OCI-LY7 (cell line): Measurements from ENCODE around the gene TWF2. TPM values are rescaled to one million over a fixed set of nuclear protein-coding genes. Genes with fewer than 3 reads are reported as not detected.
A peak's percentile ranks its signal among the peaks of the same experiment; 100 is the strongest.

Experiments used
- BruUV-seq: library from RNA; stranded (reverse); fragments of 400-500 nt; replicated peaks from 2 replicates; lab custom pipeline; 2021; lab: Mats Ljungman, UMichigan
- CTCF ChIA-PET: fragments of 300-600 bp; sonication (Branson Sonifier 250); formaldehyde crosslinking; loops from one replicate; lab custom pipeline; 2022; ENCODE audit warnings: antibody characterized with exemption; ENCODE audit not compliant: unreplicated experiment; lab: Charles Lee
- POLR2A ChIA-PET: fragments of 300-600 bp; sonication (Branson Sonifier 250); formaldehyde crosslinking; loops from one replicate; lab custom pipeline; 2022; ENCODE audit warnings: antibody characterized with exemption; lab: Charles Lee
- DNase-seq: peaks from one replicate; pipeline ENCODE4 v3.0.0-alpha.2; 2015; ENCODE audit warnings: low spot score
- H2AFZ ChIP-seq: fragments of 200-600 bp; sonication (generic), shearing (Covaris generic); 2 replicates; pipeline ENCODE4 v1.6.1; 2014; ENCODE audit warnings: mild to moderate bottlenecking, antibody characterized with exemption, low read length, moderate library complexity
- H3K27ac ChIP-seq: fragments of 200-600 bp; sonication (generic); 2 replicates; pipeline ENCODE4 v1.5.1; 2014; ENCODE audit warnings: mixed run types, low read depth, mild to moderate bottlenecking, moderate library complexity, low read length, inconsistent platforms; ENCODE audit not compliant: poor library complexity, severe bottlenecking
- H3K36me3 ChIP-seq: fragments of 200-600 bp; sonication (generic); 2 replicates; pipeline ENCODE4 v1.6.1; 2014; ENCODE audit warnings: mild to moderate bottlenecking, antibody characterized with exemption, low read length, moderate library complexity, mixed read lengths; ENCODE audit not compliant: insufficient read depth
- H3K4me1 ChIP-seq: fragments of 200-600 bp; sonication (generic); 2 replicates; pipeline ENCODE4 v1.5.1; 2014; ENCODE audit warnings: mild to moderate bottlenecking, low read length; ENCODE audit not compliant: insufficient read depth, poor library complexity, severe bottlenecking
- H3K4me2 ChIP-seq: fragments of 200-600 bp; sonication (generic); 2 replicates; pipeline ENCODE4 v1.6.1; 2014; ENCODE audit warnings: mild to moderate bottlenecking, low read length
- H3K4me3 ChIP-seq: fragments of 200-600 bp; sonication (generic); 2 replicates; pipeline ENCODE4 v1.5.1; 2014; ENCODE audit warnings: mild to moderate bottlenecking, low read depth, low read length; ENCODE audit not compliant: poor library complexity, severe bottlenecking
- H3K79me2 ChIP-seq: fragments of 200-600 bp; sonication (generic); 2 replicates; pipeline ENCODE4 v1.6.1; 2016; ENCODE audit warnings: low read depth, mild to moderate bottlenecking, low read length, moderate library complexity, mixed read lengths; ENCODE audit not compliant: insufficient read depth
- H3K9me2 ChIP-seq: fragments of 200-600 bp; sonication (generic); 2 replicates; pipeline ENCODE4 v1.6.1; 2016; ENCODE audit warnings: mild to moderate bottlenecking, low read length, mixed read lengths; ENCODE audit not compliant: insufficient read depth
- H3K9me3 ChIP-seq: fragments of 200-600 bp; sonication (generic); 2 replicates; pipeline ENCODE4 v1.6.1; 2014; ENCODE audit warnings: mild to moderate bottlenecking, mixed run types, low read length, mixed read lengths
- H4K20me1 ChIP-seq: fragments of 200-600 bp; sonication (generic); 2 replicates; pipeline ENCODE4 v1.6.1; 2014; ENCODE audit warnings: mild to moderate bottlenecking, antibody characterized with exemption, low read length, moderate library complexity, mixed read lengths; ENCODE audit not compliant: insufficient read depth
- EZH2phosphoT487 ChIP-seq: fragments of 200-600 bp; sonication (generic); IDR thresholded peaks from 2 replicates; pipeline ENCODE4 v1.6.1; 2018; ENCODE audit warnings: low read depth, borderline replicate concordance, mild to moderate bottlenecking, mixed run types, antibody characterized with exemption, low read length, moderate library complexity, mixed read lengths
- intact Hi-C: fragments of 100-400 bp; cut with micrococcal nuclease; formaldehyde crosslinking; loops from one replicate; pipeline ENCODE4 v1.10.0; 2022; ENCODE audit not compliant: unreplicated experiment
- total RNA-seq, 2 experiments: library from RNA; depleted of rRNA in 1 of 2; stranded (reverse); fragments of >200 nt in 1 of 2; shearing (Covaris generic) in 1 of 2; gene quantifications; 2 replicates each; pipeline ENCODE4 v1.2.3, GENCODE V29; 2014 to 2022
- TF ChIP-seq, protein P1 (sequence below): fragments of 200-600 bp; sonication (generic); conservative IDR thresholded peaks from 2 replicates; pipeline ENCODE4 v1.5.1; 2014; ENCODE audit warnings: mild to moderate bottlenecking, antibody characterized with exemption, low read length, moderate library complexity, mixed read lengths

TWF2 gene
- total RNA-seq, 2 experiments from 2014 or later: 52.8 to 64.9 TPM

DNA sequence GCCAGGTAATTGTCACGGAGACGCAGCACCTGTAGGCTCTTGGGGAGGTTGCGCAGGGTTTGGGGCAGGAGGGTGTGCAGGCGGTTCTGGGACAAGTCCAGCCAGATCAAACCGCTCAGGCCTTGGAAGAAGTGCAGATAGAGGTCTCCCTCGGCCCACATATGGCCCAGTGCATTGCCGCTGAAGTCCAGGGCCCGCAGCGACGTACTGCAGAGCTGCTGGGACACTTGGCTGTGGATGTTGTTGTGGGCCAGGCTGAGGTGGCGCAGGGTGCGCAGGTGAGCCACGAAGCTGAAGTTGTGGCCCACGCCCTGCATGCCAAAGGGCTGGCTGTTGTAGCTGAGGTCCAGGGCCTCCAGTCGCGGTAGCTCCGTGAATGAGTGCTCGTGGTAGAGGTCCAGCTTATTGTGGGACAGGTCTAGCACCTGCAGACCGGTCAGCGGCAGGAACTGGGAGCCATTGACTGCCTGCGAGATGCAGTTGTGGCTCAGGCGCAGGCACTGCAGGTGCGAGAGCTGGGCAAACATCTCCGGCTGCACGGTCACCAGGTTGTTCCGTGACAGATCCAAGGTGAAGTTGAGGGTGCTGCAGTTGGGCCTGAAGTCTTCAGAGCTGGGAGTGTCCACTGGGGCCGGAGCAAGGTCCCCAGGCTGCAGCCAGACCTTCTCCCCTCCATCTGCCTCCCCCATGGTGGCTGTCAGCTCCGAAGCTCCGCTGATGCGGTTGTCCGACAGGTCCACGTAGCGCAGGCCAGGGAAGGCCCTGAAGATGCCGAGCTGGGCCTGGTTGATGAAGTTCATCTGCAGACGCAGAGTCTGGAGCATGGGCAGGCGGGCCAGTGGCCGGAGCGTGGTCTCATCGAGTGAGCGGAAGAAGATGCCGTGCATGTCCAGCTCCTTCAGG is 16.4 kb downstream of the TWF2 start:
- intact Hi-C loops: no loop called here
- Histone ChIP-seq H3K4me1 (peaks cover 45% of the 10 kb centered on the region), H3K4me3 (no peak overlapping the region), H3K27ac (no peak overlapping the region), H3K79me2 (peaks cover 22% of the 10 kb centered on the region; the same call in 1 of the 2 replicates), H3K9me3 (no peaks in the 10 kb centered on the region), H3K9me2 (no peaks in the 10 kb centered on the region), H3K4me2 (no peak overlapping the region), H3K36me3 (peaks cover 57% of the 10 kb centered on the region; the same call in 1 of the 2 replicates), H2AFZ (no peak overlapping the region), H4K20me1 (no peaks in the 10 kb centered on the region; the same call in 1 of the 2 replicates)
- TSS peak; percentile 33 for BruUV-seq
- POLR2A ChIA-PET: interaction anchor here (1.6 kb wide), 1 partner anchor 16 kb away, joined by 4 read pairs; the partner anchor contains the start of gene TWF2
- CTCF ChIA-PET: interaction anchor here (0.7 to 1.0 kb wide), 2 partner anchors 9 to 50 kb away, joined by 3 to 4 read pairs; no protein-coding TSS in a partner anchor
- DNase-seq: no peak
- TF ChIP-seq, protein P1, sequence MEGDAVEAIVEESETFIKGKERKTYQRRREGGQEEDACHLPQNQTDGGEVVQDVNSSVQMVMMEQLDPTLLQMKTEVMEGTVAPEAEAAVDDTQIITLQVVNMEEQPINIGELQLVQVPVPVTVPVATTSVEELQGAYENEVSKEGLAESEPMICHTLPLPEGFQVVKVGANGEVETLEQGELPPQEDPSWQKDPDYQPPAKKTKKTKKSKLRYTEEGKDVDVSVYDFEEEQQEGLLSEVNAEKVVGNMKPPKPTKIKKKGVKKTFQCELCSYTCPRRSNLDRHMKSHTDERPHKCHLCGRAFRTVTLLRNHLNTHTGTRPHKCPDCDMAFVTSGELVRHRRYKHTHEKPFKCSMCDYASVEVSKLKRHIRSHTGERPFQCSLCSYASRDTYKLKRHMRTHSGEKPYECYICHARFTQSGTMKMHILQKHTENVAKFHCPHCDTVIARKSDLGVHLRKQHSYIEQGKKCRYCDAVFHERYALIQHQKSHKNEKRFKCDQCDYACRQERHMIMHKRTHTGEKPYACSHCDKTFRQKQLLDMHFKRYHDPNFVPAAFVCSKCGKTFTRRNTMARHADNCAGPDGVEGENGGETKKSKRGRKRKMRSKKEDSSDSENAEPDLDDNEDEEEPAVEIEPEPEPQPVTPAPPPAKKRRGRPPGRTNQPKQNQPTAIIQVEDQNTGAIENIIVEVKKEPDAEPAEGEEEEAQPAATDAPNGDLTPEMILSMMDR: no peak
- no peak for TF ChIP-seq EZH2phosphoT487

DNA sequence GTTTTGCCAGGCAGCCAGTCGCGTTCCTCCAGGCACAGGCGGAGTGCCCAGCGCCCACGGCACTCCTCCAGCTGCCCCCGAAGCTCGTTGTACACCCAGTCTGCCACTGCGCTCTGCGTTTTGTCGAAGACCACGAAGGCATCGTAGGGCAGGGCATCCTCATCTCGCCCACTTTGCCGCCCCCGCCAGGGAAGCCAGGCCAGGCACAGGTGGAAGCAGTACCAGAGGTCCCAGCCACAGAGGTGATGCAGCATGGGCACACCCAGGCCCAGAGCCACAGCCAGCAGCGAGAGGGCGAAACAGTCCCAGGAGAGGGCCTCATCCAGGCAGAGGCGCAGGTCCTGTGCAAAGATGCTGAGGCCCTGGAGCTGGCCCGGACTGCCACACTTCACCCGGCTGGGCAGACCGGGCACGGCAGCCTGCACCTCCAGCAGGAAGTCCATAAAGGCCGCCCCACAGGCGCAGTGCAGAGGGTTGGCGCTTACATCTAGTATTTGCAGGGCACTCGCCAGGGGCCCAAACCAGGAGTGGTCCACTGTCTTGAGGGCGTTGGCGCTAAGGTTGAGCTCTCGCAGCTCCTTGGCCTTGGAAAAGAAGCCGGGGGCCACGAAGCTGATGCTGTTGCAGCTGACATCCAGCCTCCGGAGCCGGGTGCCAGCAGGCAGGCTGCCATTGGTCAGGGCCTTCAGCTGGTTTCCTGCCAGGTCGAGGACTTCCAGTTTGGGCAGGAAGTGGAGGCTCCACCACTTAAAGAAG is 17.2 kb downstream of the TWF2 start:
- H3K9me3 ChIP-seq: no peaks in the 10 kb centered on the region
- H3K4me2 ChIP-seq: no peak overlapping the region
- ChIA-PET CTCF (interaction anchor here (1.0 to 1.5 kb wide), 3 partner anchors 9 to 117 kb away, joined by 4 to 8 read pairs (median 4); no protein-coding TSS in a partner anchor), POLR2A (no interaction called here)
- no peak for TF ChIP-seq EZH2phosphoT487
- TF ChIP-seq, protein P1: no peak
- H3K4me1 ChIP-seq: peaks cover 38% of the 10 kb centered on the region
- no peak for DNase-seq
- H4K20me1 ChIP-seq: no peaks in the 10 kb centered on the region; the same call in 1 of the 2 replicates
- no peaks in the 10 kb centered on the region for H3K9me2 ChIP-seq
- H2AFZ ChIP-seq: no peak overlapping the region
- H3K36me3 ChIP-seq: peaks cover 61% of the 10 kb centered on the region; the same call in 1 of the 2 replicates
- BruUV-seq: no TSS peak
- H3K79me2 ChIP-seq: peaks cover 22% of the 10 kb centered on the region; the same call in 1 of the 2 replicates
- no peak overlapping the region for H3K4me3 ChIP-seq
- H3K27ac ChIP-seq: no peak overlapping the region
- intact Hi-C loops: no loop called here
